Renal pelvis (tissue), 4 donors: ENCODE data around the gene RASA4. TPM values are rescaled to one million over a fixed set of nuclear protein-coding genes. Genes with fewer than 3 reads are reported as not detected.
"Not testable (repeated sequence)": the region's sequence is repeated elsewhere in the genome, so short reads cannot be mapped to it uniquely, and the experiment has no call there.

Source experiments
- DNase-seq: peaks from one replicate; pipeline ENCODE4 v3.0.0-alpha.2; 2013
- polyA plus RNA-seq, 3 donors: library from polyadenylated mRNA; unstranded; fragments of 120-200 nt; gene quantifications; one replicate each; pipeline ENCODE4 v1.2.1, GENCODE V29; 2013; ENCODE audit not compliant: insufficient read length in 3 of 3

Gene RASA4
- polyA plus RNA-seq, 3 donors, result 51.3 to 86.8 (median 62.3) TPM

GRCh38 chr7:102568620-102569019, 47.9 kb downstream of the RASA4 start:
- DNase-seq, result not testable (repeated sequence)

DNA sequence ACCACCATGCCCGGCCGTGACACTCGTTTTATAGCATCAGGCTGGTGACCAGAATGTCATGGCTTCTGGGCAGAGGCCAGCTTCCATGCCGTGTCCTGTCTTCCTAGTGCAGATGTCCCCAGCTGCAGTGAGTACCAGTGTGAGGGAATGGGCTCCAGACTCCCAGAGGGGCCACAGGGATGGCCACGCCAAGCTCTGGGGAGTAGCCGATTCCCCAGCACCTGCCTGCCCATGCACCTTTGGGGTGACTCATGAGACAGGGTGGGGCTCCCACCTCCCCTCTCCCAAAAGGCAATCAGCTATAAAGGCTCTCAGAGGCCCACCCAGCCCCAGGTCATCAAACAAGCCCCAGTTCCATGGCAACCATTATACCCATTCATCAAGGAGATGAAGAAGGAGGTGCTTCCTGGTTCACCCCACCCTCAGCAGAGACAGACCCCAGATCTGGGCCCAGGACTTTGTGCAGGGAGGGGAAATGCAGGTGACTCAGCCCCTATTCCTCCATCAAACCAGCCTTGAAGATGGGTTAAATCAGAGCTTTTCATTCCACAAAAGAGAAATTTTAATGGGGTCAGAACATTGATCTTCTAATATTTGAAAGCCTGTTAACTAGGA, 65.6 kb downstream of the RASA4 start, which contains the start of gene SPDYE2:
Gene SPDYE2 (plus strand): TSS at position 419 of the 615 bp plus-strand sequence. CDS start 2,030 bp downstream, outside the sequence.
- DNase-seq, result not testable (repeated sequence)

GRCh38 chr7:102546353-102546752, 70.2 kb downstream of the RASA4 start:
- DNase-seq, result not testable (repeated sequence)

GRCh38 chr7:102545288-102545687, 71.3 kb downstream of the RASA4 start:
- not testable (repeated sequence) for DNase-seq

DNA sequence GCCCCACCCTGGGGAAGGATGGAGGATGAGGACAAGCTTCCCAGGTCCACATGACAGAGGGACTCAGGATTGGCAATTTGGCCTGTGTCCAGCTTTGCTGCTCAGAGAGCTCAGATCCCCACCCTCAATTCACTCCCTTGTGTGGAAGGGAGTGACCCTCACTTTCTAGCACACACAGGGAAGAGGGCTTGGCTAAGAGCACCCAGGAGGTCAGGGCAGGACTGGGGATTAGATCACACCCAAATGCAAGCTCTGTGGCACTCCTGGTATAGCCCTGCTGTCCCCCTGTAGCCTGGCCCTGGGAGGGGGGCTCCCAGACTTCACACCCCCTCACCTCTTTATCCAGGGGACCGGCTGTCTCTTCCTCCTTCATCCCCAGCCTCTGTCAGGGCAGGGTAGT, 72.2 kb downstream of the RASA4 start:
- not testable (repeated sequence) for DNase-seq

- DNase-seq, result not testable (repeated sequence)
Observed at GRCh38 chr7:102543596-102543995, 73.0 kb downstream of the RASA4 start, which contains the start of gene UPK3BL2. Gene UPK3BL2, minus strand, starts transcription at chr7:102543696. Its CDS starts 60 bp downstream, at chr7:102543636.

DNA sequence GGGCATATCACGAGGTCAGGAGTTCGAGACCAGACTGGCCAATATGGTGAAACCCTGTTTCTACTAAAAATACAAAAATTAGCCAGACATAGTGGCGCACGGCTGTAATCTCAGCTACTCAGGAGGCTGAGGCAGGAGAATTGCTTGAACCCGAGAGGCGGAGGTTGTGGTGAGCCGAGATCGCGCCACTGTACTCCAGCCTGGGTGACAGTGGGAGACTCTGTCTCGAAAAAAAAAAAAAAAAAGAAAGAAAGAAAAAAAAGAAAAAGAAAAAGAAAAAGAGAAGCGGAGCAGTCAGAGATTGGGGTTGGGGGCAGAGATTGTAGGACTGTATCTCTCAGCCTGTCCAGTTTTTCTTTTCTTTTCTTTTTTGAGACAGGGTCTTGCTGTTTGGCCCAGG, 73.8 kb downstream of the RASA4 start:
- DNase-seq, result not testable (repeated sequence)

- not testable (repeated sequence) for DNase-seq
Observed at GRCh38 chr7:102542083-102542482, 74.5 kb downstream of the RASA4 start.

DNA sequence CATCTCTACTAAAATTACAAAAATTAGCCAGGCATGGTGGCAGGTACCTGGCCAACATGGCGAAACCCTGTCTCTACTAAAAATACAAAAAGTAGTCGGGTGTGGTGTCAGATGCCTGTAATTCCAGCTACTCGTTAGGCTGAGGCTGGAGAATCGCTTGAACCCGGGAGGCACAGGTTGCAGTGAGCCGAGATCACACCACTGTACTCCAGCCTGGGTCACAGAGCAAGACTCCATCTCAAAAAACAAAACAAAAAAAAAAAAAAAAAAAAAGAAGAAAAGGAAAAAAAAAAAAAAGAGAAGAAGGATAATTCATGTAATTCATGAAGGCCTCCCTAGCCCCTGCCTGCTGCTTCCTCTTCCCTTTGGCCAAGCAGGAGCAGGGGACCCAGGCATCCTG, 76.0 kb downstream of the RASA4 start:
- DNase-seq, result not testable (repeated sequence)

- DNase-seq, result not testable (repeated sequence)
Observed at GRCh38 chr7:102535062-102535615, 81.4 kb downstream of the RASA4 start.

DNA sequence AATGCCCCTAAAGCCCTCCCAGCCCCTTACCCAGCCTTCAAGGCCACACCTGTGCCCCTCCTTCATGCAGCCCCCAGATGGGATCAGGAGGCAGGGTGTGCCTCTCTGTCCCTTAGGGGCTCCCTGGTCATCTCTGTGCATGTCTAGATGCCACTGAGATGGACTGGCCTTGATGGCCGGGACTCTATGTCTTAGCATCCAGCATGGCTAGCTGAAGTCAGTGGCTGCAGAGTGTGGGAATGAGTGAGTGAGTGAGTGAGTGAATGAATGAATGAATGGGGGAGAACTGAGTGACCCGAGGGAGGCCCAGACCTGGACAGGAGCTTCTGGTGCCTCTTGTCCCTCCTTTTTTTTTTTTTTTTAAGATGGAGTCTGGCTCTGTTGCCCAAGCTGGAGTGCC, 84.4 kb downstream of the RASA4 start:
- not testable (repeated sequence) for DNase-seq

- DNase-seq, result not testable (repeated sequence)
Observed at GRCh38 chr7:102531583-102531982, 85.0 kb downstream of the RASA4 start.

GRCh38 chr7:102527822-102528793, 88.4 kb downstream of the RASA4 start:
- not testable (repeated sequence) for DNase-seq

GRCh38 chr7:102527182-102527581, 89.4 kb downstream of the RASA4 start:
- not testable (repeated sequence) for DNase-seq

DNA sequence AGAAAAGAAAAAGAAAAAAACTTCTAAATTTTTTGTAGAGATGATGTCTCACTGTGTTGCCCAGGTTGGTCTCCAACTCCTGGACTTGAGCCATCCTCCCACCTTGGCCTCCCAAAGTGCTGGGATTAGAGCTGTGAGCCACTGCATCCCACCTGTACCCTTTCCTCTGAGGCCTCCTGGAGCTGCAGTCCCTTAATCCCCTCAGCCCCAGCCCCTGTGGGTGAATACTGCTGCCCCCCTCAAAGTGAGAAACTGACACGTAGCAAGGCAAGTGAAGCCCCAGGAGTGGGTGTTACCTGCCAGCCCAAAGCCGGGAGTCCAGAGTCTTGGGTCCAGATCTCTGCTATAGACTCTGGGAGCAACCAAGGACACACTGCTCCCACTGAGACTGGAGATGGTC, 91.8 kb downstream of the RASA4 start:
- not testable (repeated sequence) for DNase-seq

Other genes starting within 250 kb of the RASA4 start
- 10 to 100 TPM; 39.2 to 48.6 (median 47.1) TPM for gene PRKRIP1, start 220.4 kb downstream of the RASA4 start, polyA plus RNA-seq
- gene ORAI2, start 183.2 kb downstream of the RASA4 start, polyA plus RNA-seq, result 10 to 100 TPM; 22.6 to 28.1 (median 26.2) TPM
- gene ALKBH4, start 151.9 kb downstream of the RASA4 start, polyA plus RNA-seq, result 10 to 100 TPM; 13.4 to 16.3 (median 14.0) TPM
- gene LRWD1, start 151.8 kb downstream of the RASA4 start, polyA plus RNA-seq, result 10 to 100 TPM; 20.2 to 23.0 (median 22.9) TPM
- gene POLR2J, start 137.8 kb downstream of the RASA4 start, polyA plus RNA-seq, result 10 to 100 TPM; 29.9 to 39.7 (median 38.6) TPM
- 10 to 100 TPM; 16.9 to 26.1 (median 23.2) TPM for gene RASA4B, start 99.0 kb downstream of the RASA4 start, polyA plus RNA-seq
- gene UPK3BL2, start 73.1 kb downstream of the RASA4 start, polyA plus RNA-seq, result 10 to 100 TPM in 2 of 3 donors, 1 to 10 TPM in 1; 9.3 to 34.1 (median 18.5) TPM
- gene SPDYE2, start 65.5 kb downstream of the RASA4 start, polyA plus RNA-seq, result 10 to 100 TPM in 2 of 3 donors, 1 to 10 TPM in 1; 2.6 to 16.6 (median 14.1) TPM
- gene POLR2J3, start 44.2 kb downstream of the RASA4 start, polyA plus RNA-seq, result 10 to 100 TPM; 77.7 to 90.7 (median 78.2) TPM
- gene UPK3BL1, start 26.0 kb upstream of the RASA4 start, polyA plus RNA-seq, result 10 to 100 TPM; 17.7 to 50.9 (median 18.6) TPM
- gene SPDYE2B, start 33.6 kb upstream of the RASA4 start, polyA plus RNA-seq, result 1 to 10 TPM in 2 of 3 donors, under 1 TPM in 1; 0.60 to 5.0 (median 3.3) TPM
- gene POLR2J2, start 54.9 kb upstream of the RASA4 start, polyA plus RNA-seq, result 1 to 10 TPM; 1.3 to 9.0 (median 1.9) TPM
- gene FAM185A, start 132.2 kb upstream of the RASA4 start, polyA plus RNA-seq, result 10 to 100 TPM in 1 of 3 donors, 1 to 10 TPM in 2; 7.6 to 10.4 (median 8.9) TPM